Stimulated activated CD8-positive, alpha-beta memory T cell treated with anti-CD3 and anti-CD28 coated beads, Interleukin-7, amount 100 ng/mL, for 4 hours (primary cell): Measurements from ENCODE around the gene COLEC12.

Experiments used
- DNase-seq, 2 donors: peaks; one replicate each; pipeline ENCODE4 v3.0.0-alpha.2; 2020; ENCODE audit warnings: low read depth in 2 of 2

COLEC12 gene

GRCh38 chr18:506264-506663 is 5.8 kb upstream of the COLEC12 start:
- no peak for DNase-seq

- no peak for DNase-seq
Observed at GRCh38 chr18:505483-506122, 5.1 kb upstream of the COLEC12 start.

- DNase-seq, result no peak
Observed at GRCh38 chr18:501406-501714, 859 bp upstream of the COLEC12 start.

- DNase-seq, result no peak
Observed at GRCh38 chr18:499776-500631, 497 bp downstream of the COLEC12 start.

- no peak for DNase-seq
Observed at GRCh38 chr18:498931-499775, 1.3 kb downstream of the COLEC12 start.

GRCh38 chr18:497688-498087 is 2.8 kb downstream of the COLEC12 start:
- DNase-seq, result no peak

GRCh38 chr18:495452-495851 is 5.0 kb downstream of the COLEC12 start:
- DNase-seq, result no peak

GRCh38 chr18:495017-495416 is 5.5 kb downstream of the COLEC12 start:
- no peak for DNase-seq

- DNase-seq, result no peak
Observed at GRCh38 chr18:493986-494983, 6.2 kb downstream of the COLEC12 start.

- no peak for DNase-seq
Observed at GRCh38 chr18:492451-492850, 8.1 kb downstream of the COLEC12 start.

- DNase-seq, result no peak
Observed at GRCh38 chr18:490624-491023, 9.9 kb downstream of the COLEC12 start.

- DNase-seq, result no peak
Observed at GRCh38 chr18:490024-490366, 10.5 kb downstream of the COLEC12 start.

GRCh38 chr18:489244-490023 is 11.1 kb downstream of the COLEC12 start:
- DNase-seq, result no peak

GRCh38 chr18:486929-487740 is 13.4 kb downstream of the COLEC12 start:
- DNase-seq, result no peak

GRCh38 chr18:484749-485464 is 15.6 kb downstream of the COLEC12 start:
- no peak for DNase-seq

- no peak for DNase-seq
Observed at GRCh38 chr18:478681-479080, 21.8 kb downstream of the COLEC12 start.

- no peak for DNase-seq
Observed at GRCh38 chr18:477565-477964, 22.9 kb downstream of the COLEC12 start.

GRCh38 chr18:476251-476664 is 24.2 kb downstream of the COLEC12 start:
- no peak for DNase-seq
